GM12891 (cell line): Measurements from ENCODE around the gene PMPCA.

Experiments
- PAX5 ChIP-seq: IDR thresholded peaks from 2 replicates; pipeline ENCODE4 v1.6.1; 2011; ENCODE audit warnings: low read length, moderate library complexity, mild to moderate bottlenecking; ENCODE audit not compliant: insufficient read depth, severe bottlenecking
- POLR2A ChIP-seq: IDR thresholded peaks from 2 replicates; pipeline ENCODE4 v1.6.1; 2011; ENCODE audit warnings: low read depth, low read length, control low read depth
- POLR2AphosphoS5 ChIP-seq: IDR thresholded peaks from 2 replicates; pipeline ENCODE4 v1.6.1; 2011; ENCODE audit warnings: low read depth, low read length, control low read depth
- POU2F2 ChIP-seq: IDR thresholded peaks from 2 replicates; pipeline ENCODE4 v1.6.1; 2011; ENCODE audit warnings: low read depth, mild to moderate bottlenecking, control low read depth, low read length, moderate library complexity
- SPI1 ChIP-seq: IDR thresholded peaks from 2 replicates; pipeline ENCODE4 v1.6.1; 2011; ENCODE audit warnings: low read depth, low read length, control low read depth
- TAF1 ChIP-seq: IDR thresholded peaks from 2 replicates; pipeline ENCODE4 v1.6.1; 2011; ENCODE audit warnings: low read depth, low read length, control low read depth

- no peak for TF ChIP-seq POLR2A
- TF ChIP-seq POLR2AphosphoS5 = no peak
- no peak for TF ChIP-seq POU2F2
- TF ChIP-seq TAF1 = no peak
- no peak for TF ChIP-seq PAX5
- TF ChIP-seq SPI1 = no peak
Measured at GRCh38 chr9:136436055-136436634, 25.7 kb downstream of the PMPCA start.
